Smooth muscle cell (in vitro differentiated cells): ENCODE measurements around the gene ERN2. TPM values are rescaled to one million over a fixed set of nuclear protein-coding genes. Genes with fewer than 3 reads are reported as not detected.

Experiments used
- DNase-seq: peaks from one replicate; lab custom pipeline; 2025; ENCODE audit not compliant: unreplicated experiment; lab: John Stamatoyannopoulos, UW
- H2AFZ ChIP-seq: fragments of 200-600 bp; sonication (generic); 2 replicates; pipeline ENCODE4 v1.6.0; 2016; ENCODE audit warnings: antibody characterized with exemption, low read depth, mild to moderate bottlenecking
- H3F3A ChIP-seq: fragments of 200-600 bp; sonication (generic); 2 replicates; pipeline ENCODE4 v1.6.0; 2017; ENCODE audit warnings: antibody characterized with exemption, low read depth
- H3K27ac ChIP-seq: fragments of 200-600 bp; sonication (generic); 2 replicates; pipeline ENCODE4 v1.5.1; 2016; ENCODE audit warnings: low read depth, mild to moderate bottlenecking
- H3K27me3 ChIP-seq: fragments of 200-600 bp; sonication (generic); 2 replicates; pipeline ENCODE4 v1.6.1; 2016; ENCODE audit warnings: low read depth, mild to moderate bottlenecking
- H3K36me3 ChIP-seq: fragments of 200-600 bp; sonication (generic); 2 replicates; pipeline ENCODE4 v1.5.1; 2016; ENCODE audit warnings: low read depth
- H3K4me1 ChIP-seq: fragments of 200-600 bp; sonication (generic); 2 replicates; pipeline ENCODE4 v1.5.1; 2016; ENCODE audit warnings: low read depth
- H3K4me2 ChIP-seq: fragments of 200-600 bp; sonication (generic); 2 replicates; pipeline ENCODE4 v1.6.0; 2016; ENCODE audit warnings: mild to moderate bottlenecking
- H3K4me3 ChIP-seq: fragments of 200-600 bp; sonication (generic); 2 replicates; pipeline ENCODE4 v1.5.1; 2016; ENCODE audit warnings: mild to moderate bottlenecking
- H3K79me2 ChIP-seq: fragments of 200-600 bp; sonication (generic); 2 replicates; pipeline ENCODE4 v1.6.0; 2016; ENCODE audit warnings: low read depth, mild to moderate bottlenecking
- H3K9ac ChIP-seq: fragments of 200-600 bp; sonication (generic); 2 replicates; pipeline ENCODE4 v1.6.0; 2016; ENCODE audit warnings: low read depth
- H3K9me3 ChIP-seq: fragments of 200-600 bp; sonication (generic); replicated peaks from 2 replicates; pipeline ENCODE4 v1.5.1; 2016; ENCODE audit warnings: low read depth
- H4K20me1 ChIP-seq: fragments of 200-600 bp; sonication (generic); 2 replicates; pipeline ENCODE4 v1.6.0; 2016; ENCODE audit warnings: low read depth
- CTCF ChIP-seq: fragments of 200-600 bp; sonication (generic); IDR thresholded peaks from 2 replicates; pipeline ENCODE4 v1.5.1; 2017; ENCODE audit warnings: borderline replicate concordance, mild to moderate bottlenecking, antibody characterized with exemption; ENCODE audit not compliant: insufficient read depth, poor library complexity, severe bottlenecking
- WGBS: methylation state at CpG from one replicate; pipeline ENCODE4 v1.1.7; 2016; ENCODE audit warnings: low lambda C conversion rate; 5-methylcytosine and 5-hydroxymethylcytosine counted together
- polyA plus RNA-seq: library from polyadenylated mRNA; unstranded; fragments of >200 nt; fragmentation: Nextera tagmentation; extraction: Ambion mirVana; gene quantifications from 2 replicates; pipeline ENCODE4 v1.2.1, GENCODE V29; 2016
- total RNA-seq: library from RNA; depleted of rRNA; stranded (reverse); fragments of >200 nt; gene quantifications from 2 replicates; pipeline ENCODE4 v1.2.3, GENCODE V29; 2014

The ERN2 gene
- total and polyA plus RNA-seq, 2 experiments from 2014 or later = not detected

GRCh38 chr16:23734176-23734893, 21.3 kb upstream of the ERN2 start:
- H3K27me3 ChIP-seq = peaks cover 13% of the 10 kb centered on the region
- no peak overlapping the region for H3K4me2 ChIP-seq
- no peaks in the 10 kb centered on the region for H3K9me3 ChIP-seq
- H3K4me1 ChIP-seq = no peaks in the 10 kb centered on the region
- no peak overlapping the region for H3K4me3 ChIP-seq
- WGBS = 89% methylated on average over 19 of the region's 19 CpGs
- no peak overlapping the region for H2AFZ ChIP-seq
- H3K9ac ChIP-seq = no peak overlapping the region
- H4K20me1 ChIP-seq = no peaks in the 10 kb centered on the region
- TF ChIP-seq CTCF = no peak
- DNase-seq = no peak
- no peaks in the 10 kb centered on the region for H3K79me2 ChIP-seq
- H3K27ac ChIP-seq = no peak overlapping the region
- no peaks in the 10 kb centered on the region for H3K36me3 ChIP-seq
- H3F3A ChIP-seq = no peaks in the 10 kb centered on the region

DNA sequence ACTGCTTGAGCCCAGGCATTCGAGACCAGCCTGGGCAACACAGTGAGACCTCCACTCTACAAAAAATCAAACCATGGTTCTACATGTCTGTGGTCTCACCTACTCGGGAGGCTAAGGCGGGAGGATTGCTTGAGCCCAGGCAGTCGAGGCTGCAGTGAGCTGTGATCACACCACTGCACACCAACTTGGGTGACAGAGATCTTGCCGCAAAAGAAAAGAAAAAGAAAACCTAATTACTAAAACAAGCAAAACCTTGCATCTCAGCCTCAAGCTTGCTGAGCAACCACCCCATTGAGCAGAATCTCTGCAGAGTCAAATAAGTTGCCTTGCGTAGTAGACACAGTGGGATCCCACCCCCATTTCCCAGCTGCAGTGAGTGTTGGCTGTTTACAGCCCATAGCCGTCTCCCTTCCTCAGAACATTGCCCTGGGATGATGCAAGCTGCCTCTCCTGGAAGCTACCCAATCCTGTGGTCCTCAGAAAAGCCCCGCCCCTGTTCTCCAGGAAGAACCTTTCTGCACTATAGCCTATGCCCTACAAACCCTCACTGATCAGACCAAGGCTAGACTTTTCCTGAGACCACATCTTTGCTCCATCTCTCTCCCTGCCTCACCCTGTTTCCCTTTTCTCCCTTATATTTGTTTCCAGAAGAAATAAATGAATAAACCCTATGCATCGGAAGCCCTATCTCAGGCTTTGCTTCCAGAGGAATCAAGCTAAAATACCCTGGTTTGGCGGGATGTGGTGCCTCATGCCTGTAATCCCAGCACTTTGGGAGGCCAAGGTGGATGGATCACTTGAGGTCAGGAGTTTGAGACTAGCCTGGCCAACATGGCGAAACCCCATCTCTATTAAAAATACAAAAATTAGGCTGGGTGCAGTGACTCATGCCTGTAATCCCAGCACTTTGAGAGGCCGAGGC, 16.7 kb upstream of the ERN2 start:
- WGBS = 86% methylated on average over 12 of the region's 12 CpGs
- Histone ChIP-seq H3F3A (no peaks in the 10 kb centered on the region), H3K79me2 (no peaks in the 10 kb centered on the region), H3K27ac (no peak overlapping the region), H3K4me2 (no peak overlapping the region), H3K36me3 (no peaks in the 10 kb centered on the region), H3K9me3 (no peaks in the 10 kb centered on the region), H4K20me1 (no peaks in the 10 kb centered on the region), H3K4me1 (no peaks in the 10 kb centered on the region), H3K27me3 (no peaks in the 10 kb centered on the region), H3K4me3 (no peak overlapping the region), H3K9ac (no peak overlapping the region), H2AFZ (no peak overlapping the region)
- TF ChIP-seq CTCF = no peak
- no peak for DNase-seq

DNA sequence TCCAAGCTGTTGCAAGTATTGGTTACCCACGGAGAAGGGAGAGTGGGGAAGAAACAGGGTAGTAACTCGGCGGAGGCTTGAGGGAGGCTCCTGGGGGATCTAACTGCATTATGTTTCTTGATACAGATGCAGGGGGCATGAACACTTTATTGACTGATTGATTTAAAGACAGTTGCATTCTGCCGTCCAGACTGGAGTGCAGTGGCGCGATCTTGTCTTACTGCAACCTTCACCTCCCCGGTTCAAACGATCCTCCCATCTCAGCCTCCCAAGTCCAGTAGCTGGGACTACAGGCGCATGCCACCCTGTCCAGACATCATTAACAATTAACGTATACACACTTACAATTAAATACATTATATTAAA, 15.1 kb upstream of the ERN2 start:
- Histone ChIP-seq H3K36me3 (no peaks in the 10 kb centered on the region), H3K9ac (no peak overlapping the region), H2AFZ (no peak overlapping the region), H3K4me2 (no peak overlapping the region), H3K9me3 (no peaks in the 10 kb centered on the region), H3K4me3 (no peak overlapping the region), H3F3A (no peaks in the 10 kb centered on the region), H3K27ac (no peak overlapping the region), H4K20me1 (no peaks in the 10 kb centered on the region), H3K79me2 (no peaks in the 10 kb centered on the region), H3K27me3 (no peaks in the 10 kb centered on the region), H3K4me1 (no peaks in the 10 kb centered on the region)
- no peak for TF ChIP-seq CTCF
- DNase-seq = no peak
- 63% methylated on average over 10 of the region's 10 CpGs for WGBS
